ENCODE measurements around the gene SMIM20. TPM values are rescaled to one million over a fixed set of nuclear protein-coding genes. Genes with fewer than 3 reads are reported as not detected.
"Not testable (repeated sequence)": the region's sequence is repeated elsewhere in the genome, so short reads cannot be mapped to it uniquely, and the experiment has no call there.

The SMIM20 gene
- total RNA-seq, 2 experiments from 2014 or later = 9.6 to 9.9 TPM

GRCh38 chr4:25901030-25901430 lies 13.0 kb upstream of the SMIM20 start:
- H3K27ac Mint-ChIP-seq = no peak overlapping the region
- H3K36me3 Mint-ChIP-seq = peaks cover 7% of the 10 kb centered on the region
- H3K4me1 Mint-ChIP-seq = no peaks in the 10 kb centered on the region
- CTCF ChIA-PET = no interaction called here
- no peaks in the 10 kb centered on the region for H3K27me3 Mint-ChIP-seq
- no peak for ATAC-seq
- no peak overlapping the region for H3K4me3 Mint-ChIP-seq
- no peaks in the 10 kb centered on the region for H3K9me3 Mint-ChIP-seq (ENCODE audit: low read depth)
- no peak for DNase-seq

- no peak for DNase-seq
- CTCF ChIA-PET = interaction anchor here (0.9 kb wide), 1 partner anchor 22 kb away, joined by 3 read pairs; no protein-coding TSS in a partner anchor
- Mint-ChIP-seq H3K4me1 (no peaks in the 10 kb centered on the region), H3K4me3 (no peak overlapping the region), H3K9me3 (ENCODE audit: low read depth) (peaks cover under 1% of the 10 kb centered on the region), H3K36me3 (peaks cover 10% of the 10 kb centered on the region), H3K27ac (no peak overlapping the region), H3K27me3 (no peaks in the 10 kb centered on the region)
- ATAC-seq = no peak
These were observed 9.9 kb upstream of the SMIM20 start for GRCh38 chr4:25903900-25904747.

GRCh38 chr4:25904748-25905082 lies 9.3 kb upstream of the SMIM20 start:
- H3K4me3 Mint-ChIP-seq = no peak overlapping the region
- no peak for ATAC-seq
- no peak for DNase-seq
- H3K27me3 Mint-ChIP-seq = no peaks in the 10 kb centered on the region
- peaks cover 10% of the 10 kb centered on the region for H3K36me3 Mint-ChIP-seq
- no peaks in the 10 kb centered on the region for H3K4me1 Mint-ChIP-seq
- CTCF ChIA-PET = no interaction called here
- H3K9me3 Mint-ChIP-seq (ENCODE audit: low read depth) = peaks cover 3% of the 10 kb centered on the region
- no peak overlapping the region for H3K27ac Mint-ChIP-seq

- no peaks in the 10 kb centered on the region for H3K27me3 Mint-ChIP-seq
- peaks cover 3% of the 10 kb centered on the region for H3K9me3 Mint-ChIP-seq (ENCODE audit: low read depth)
- no peak for ATAC-seq
- H3K36me3 Mint-ChIP-seq = peaks cover 10% of the 10 kb centered on the region
- DNase-seq = no peak
- H3K4me3 Mint-ChIP-seq = no peak overlapping the region
- no peak overlapping the region for H3K27ac Mint-ChIP-seq
- H3K4me1 Mint-ChIP-seq = no peaks in the 10 kb centered on the region
- CTCF ChIA-PET = no interaction called here
These were observed 8.6 kb upstream of the SMIM20 start for GRCh38 chr4:25905371-25905770.

DNA sequence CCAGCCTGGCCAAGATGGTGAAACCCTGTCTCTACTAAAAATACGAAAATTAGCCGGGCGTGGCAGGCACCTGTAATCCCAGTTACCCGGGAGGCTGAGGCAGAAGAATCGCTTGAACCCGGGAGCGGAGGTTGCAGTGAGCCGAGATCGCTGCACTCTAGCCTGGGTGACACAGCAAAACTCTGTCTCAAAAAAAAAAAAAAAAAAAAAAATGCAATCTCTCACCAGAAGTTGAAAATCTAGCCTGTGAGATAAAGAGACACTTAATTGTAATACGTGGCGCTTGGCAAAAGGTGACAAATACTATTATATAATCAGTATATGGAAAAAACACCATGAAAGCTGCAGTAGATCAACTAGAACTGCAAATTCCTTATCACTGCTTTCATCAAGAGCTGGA lies 7.9 kb upstream of the SMIM20 start:
- ATAC-seq = not testable (repeated sequence)

GRCh38 chr4:25908491-25908901 lies 5.5 kb upstream of the SMIM20 start:
- H3K36me3 Mint-ChIP-seq = peaks cover 10% of the 10 kb centered on the region
- DNase-seq (no peak), ATAC-seq (no peak)
- CTCF ChIA-PET = no interaction called here
- no peak overlapping the region for H3K4me3 Mint-ChIP-seq
- H3K9me3 Mint-ChIP-seq (ENCODE audit: low read depth) = peaks cover 3% of the 10 kb centered on the region
- H3K4me1 Mint-ChIP-seq = peaks cover 6% of the 10 kb centered on the region
- no peaks in the 10 kb centered on the region for H3K27me3 Mint-ChIP-seq
- no peak overlapping the region for H3K27ac Mint-ChIP-seq

More for the DNA sequence above, 7.9 kb upstream of the SMIM20 start:
- H3K27ac Mint-ChIP-seq; H3K4me3 Mint-ChIP-seq; H3K9me3 Mint-ChIP-seq (ENCODE audit: low read depth); DNase-seq; CTCF ChIA-PET; H3K27me3 Mint-ChIP-seq; H3K4me1 Mint-ChIP-seq: not testable (repeated sequence)
- H3K36me3 Mint-ChIP-seq = peaks cover 10% of the 10 kb centered on the region

GRCh38 chr4:25911356-25911755 lies 2.7 kb upstream of the SMIM20 start:
- no peak overlapping the region for H3K4me3 Mint-ChIP-seq
- H3K27ac Mint-ChIP-seq = no peak overlapping the region
- no peak for DNase-seq
- ATAC-seq = no peak
- CTCF ChIA-PET = interaction anchor here (0.6 to 1.5 kb wide), 2 partner anchors 33 to 671 kb away, joined by 3 read pairs; no protein-coding TSS in a partner anchor
- peaks cover 19% of the 10 kb centered on the region for H3K4me1 Mint-ChIP-seq
- peaks cover 3% of the 10 kb centered on the region for H3K9me3 Mint-ChIP-seq (ENCODE audit: low read depth)
- H3K27me3 Mint-ChIP-seq = no peaks in the 10 kb centered on the region
- H3K36me3 Mint-ChIP-seq = peaks cover 5% of the 10 kb centered on the region

- peaks cover 3% of the 10 kb centered on the region for H3K9me3 Mint-ChIP-seq (ENCODE audit: low read depth)
- H3K4me3 Mint-ChIP-seq = peak overlapping the region; percentile 88
- no peaks in the 10 kb centered on the region for H3K27me3 Mint-ChIP-seq
- peak overlapping the region; percentile 97 for H3K27ac Mint-ChIP-seq
- CTCF ChIA-PET = interaction anchor here (0.9 to 2.2 kb wide), 9 partner anchors 26 to 601 kb away, joined by 3 to 8 read pairs (median 3); partner anchors contain the start of gene ZCCHC4
- peak; percentile 65 for DNase-seq
- H3K36me3 Mint-ChIP-seq = peaks cover 5% of the 10 kb centered on the region
- peak; percentile 5 for ATAC-seq
- peaks cover 19% of the 10 kb centered on the region for H3K4me1 Mint-ChIP-seq
These were observed 767 bp upstream of the SMIM20 start for GRCh38 chr4:25913056-25913850.

GRCh38 chr4:25914670-25915352 lies 791 bp downstream of the SMIM20 start:
- H3K27me3 Mint-ChIP-seq = no peaks in the 10 kb centered on the region
- CTCF ChIA-PET = interaction anchor here (1.1 to 1.4 kb wide), 3 partner anchors 32 to 73 kb away, joined by 3 to 5 read pairs (median 4); no protein-coding TSS in a partner anchor
- peaks cover 19% of the 10 kb centered on the region for H3K4me1 Mint-ChIP-seq
- DNase-seq (no peak), ATAC-seq (no peak)
- H3K27ac Mint-ChIP-seq = peak overlapping the region; percentile 97
- peak overlapping the region; percentile 88 for H3K4me3 Mint-ChIP-seq
- H3K9me3 Mint-ChIP-seq (ENCODE audit: low read depth) = no peaks in the 10 kb centered on the region
- H3K36me3 Mint-ChIP-seq = peaks cover 2% of the 10 kb centered on the region

DNA sequence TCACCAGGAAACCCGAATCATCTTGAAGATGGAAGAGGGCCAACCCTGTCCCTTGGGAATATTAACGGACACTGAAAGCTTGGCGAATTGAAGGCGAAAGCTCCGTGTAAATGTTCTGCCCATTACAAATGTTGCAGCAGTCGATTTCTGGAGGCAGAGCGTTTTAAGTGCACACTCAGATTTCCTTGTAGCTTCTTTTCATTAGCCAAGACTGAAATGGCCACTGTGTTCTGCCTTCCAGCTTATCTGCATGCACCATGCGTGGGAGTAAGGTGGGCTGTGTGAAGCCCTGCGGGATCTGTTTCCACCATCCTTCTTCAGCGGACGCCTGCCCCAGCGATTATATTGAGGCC lies 1.3 kb downstream of the SMIM20 start:
- CTCF ChIA-PET = no interaction called here
- H3K27me3 Mint-ChIP-seq = no peaks in the 10 kb centered on the region
- peak overlapping the region; percentile 88 for H3K4me3 Mint-ChIP-seq
- peaks cover 2% of the 10 kb centered on the region for H3K36me3 Mint-ChIP-seq
- H3K9me3 Mint-ChIP-seq (ENCODE audit: low read depth) = no peaks in the 10 kb centered on the region
- ATAC-seq (no peak), DNase-seq (no peak)
- peaks cover 19% of the 10 kb centered on the region for H3K4me1 Mint-ChIP-seq
- no peak overlapping the region for H3K27ac Mint-ChIP-seq

GRCh38 chr4:25916870-25917269 lies 2.9 kb downstream of the SMIM20 start:
- peaks cover 21% of the 10 kb centered on the region for H3K4me1 Mint-ChIP-seq
- no peak overlapping the region for H3K4me3 Mint-ChIP-seq
- peaks cover 4% of the 10 kb centered on the region for H3K36me3 Mint-ChIP-seq
- no peak overlapping the region for H3K27ac Mint-ChIP-seq
- H3K9me3 Mint-ChIP-seq (ENCODE audit: low read depth) = no peaks in the 10 kb centered on the region
- CTCF ChIA-PET = interaction anchor here (1.1 kb wide), 1 partner anchor 9 kb away, joined by 3 read pairs; no protein-coding TSS in a partner anchor
- DNase-seq (no peak), ATAC-seq (no peak)
- no peaks in the 10 kb centered on the region for H3K27me3 Mint-ChIP-seq

- ATAC-seq (no peak), DNase-seq (no peak)
- peaks cover 4% of the 10 kb centered on the region for H3K36me3 Mint-ChIP-seq
- no peak overlapping the region for H3K4me3 Mint-ChIP-seq
- H3K27me3 Mint-ChIP-seq = no peaks in the 10 kb centered on the region
- CTCF ChIA-PET = no interaction called here
- H3K9me3 Mint-ChIP-seq (ENCODE audit: low read depth) = no peaks in the 10 kb centered on the region
- peaks cover 14% of the 10 kb centered on the region for H3K4me1 Mint-ChIP-seq
- H3K27ac Mint-ChIP-seq = no peak overlapping the region
These were observed 5.7 kb downstream of the SMIM20 start for GRCh38 chr4:25919676-25920075.

GRCh38 chr4:25921922-25922321 lies 7.9 kb downstream of the SMIM20 start:
- ATAC-seq (no peak), DNase-seq (no peak)
- Mint-ChIP-seq H3K4me3 (no peak overlapping the region), H3K27me3 (no peaks in the 10 kb centered on the region), H3K36me3 (peaks cover 3% of the 10 kb centered on the region), H3K27ac (no peak overlapping the region), H3K4me1 (peaks cover 14% of the 10 kb centered on the region), H3K9me3 (ENCODE audit: low read depth) (no peaks in the 10 kb centered on the region)
- CTCF ChIA-PET = interaction anchor here (1.1 kb wide), 1 partner anchor 66 kb away, joined by 3 read pairs; no protein-coding TSS in a partner anchor

All from activated CD8-positive, alpha-beta memory T cell treated with anti-CD3 and anti-CD28 coated beads, Interleukin-2, amount 10 ng/mL, durations not matched to agents 7 days and 5 days (primary cell).